T follicular helper cell (primary cell): ENCODE results near the gene MEIS2.
"Not testable (repeated sequence)": the region's sequence is repeated elsewhere in the genome, so short reads cannot be mapped to it uniquely, and the experiment has no call there.

ENCODE experiments used
- DNase-seq: peaks from one replicate; pipeline ENCODE4 v3.0.0-alpha.2; 2020; ENCODE audit warnings: low read depth

Gene MEIS2

GRCh38 chr15:37009288-37009687, 91.1 kb downstream of the MEIS2 start:
- DNase-seq, result no peak

- no peak for DNase-seq
Observed at GRCh38 chr15:37008205-37008604, 92.1 kb downstream of the MEIS2 start.

- no peak for DNase-seq
Observed at GRCh38 chr15:37007301-37007700, 93.0 kb downstream of the MEIS2 start.

GRCh38 chr15:37004981-37005735, 95.2 kb downstream of the MEIS2 start:
- DNase-seq, result no peak

- DNase-seq, result no peak
Observed at GRCh38 chr15:37004373-37004869, 95.9 kb downstream of the MEIS2 start.

GRCh38 chr15:37002041-37002672, 98.2 kb downstream of the MEIS2 start:
- no peak for DNase-seq

- no peak for DNase-seq
Observed at GRCh38 chr15:37001417-37001816, 98.9 kb downstream of the MEIS2 start.

GRCh38 chr15:36999778-37000177, 100.6 kb downstream of the MEIS2 start:
- no peak for DNase-seq

GRCh38 chr15:36996538-36997181, 103.7 kb downstream of the MEIS2 start:
- no peak for DNase-seq

GRCh38 chr15:36996121-36996520, 104.2 kb downstream of the MEIS2 start:
- DNase-seq, result no peak

GRCh38 chr15:36994790-36995189, 105.6 kb downstream of the MEIS2 start:
- DNase-seq, result no peak

GRCh38 chr15:36992454-36992853, 107.9 kb downstream of the MEIS2 start:
- DNase-seq, result no peak

- DNase-seq, result no peak
Observed at GRCh38 chr15:36988947-36989346, 111.4 kb downstream of the MEIS2 start.

GRCh38 chr15:36982430-36982829, 117.9 kb downstream of the MEIS2 start:
- no peak for DNase-seq

GRCh38 chr15:36980281-36980680, 120.1 kb downstream of the MEIS2 start:
- DNase-seq, result not testable (repeated sequence)

- DNase-seq, result no peak
Observed at GRCh38 chr15:36978625-36979024, 121.7 kb downstream of the MEIS2 start.

GRCh38 chr15:36978126-36978525, 122.2 kb downstream of the MEIS2 start:
- DNase-seq, result no peak

GRCh38 chr15:36977659-36978058, 122.7 kb downstream of the MEIS2 start:
- DNase-seq, result no peak

- DNase-seq, result no peak
Observed at GRCh38 chr15:36972704-36973103, 127.6 kb downstream of the MEIS2 start.

- no peak for DNase-seq
Observed at GRCh38 chr15:36970522-36970921, 129.8 kb downstream of the MEIS2 start.

GRCh38 chr15:36967929-36968328, 132.4 kb downstream of the MEIS2 start:
- DNase-seq, result no peak

GRCh38 chr15:36966708-36967107, 133.6 kb downstream of the MEIS2 start:
- DNase-seq, result no peak
